Keratinocyte (primary cell): ENCODE measurements around the gene KAT8. TPM values are rescaled to one million over a fixed set of nuclear protein-coding genes. Genes with fewer than 3 reads are reported as not detected.

Experiments
- DNase-seq: peaks from one replicate; pipeline ENCODE4 v3.0.0-alpha.2; 2011; ENCODE audit warnings: low read depth, missing footprints, low spot score
- FAIRE-seq: peaks from 2 replicates; lab custom pipeline; 2011; peaks lifted over from hg19 to GRCh38; lab: Jason Lieb, UNC
- H2AFZ ChIP-seq: 2 replicates; pipeline ENCODE4 v1.6.0; 2012; ENCODE audit warnings: low read length, control low read depth, inconsistent platforms; ENCODE audit not compliant: control insufficient read depth
- H3K27ac ChIP-seq: 2 replicates; pipeline ENCODE4 v1.5.1; 2011; ENCODE audit warnings: low read length; ENCODE audit not compliant: control insufficient read depth, insufficient read depth
- H3K27me3 ChIP-seq: 3 replicates; pipeline ENCODE4 v1.6.0; 2011; ENCODE audit warnings: low read length; ENCODE audit not compliant: control insufficient read depth, insufficient read depth; ENCODE audit errors: extremely low read depth
- H3K36me3 ChIP-seq, 2 experiments: 2 replicates in 1 of 2; 3 replicates in 1 of 2; pipeline ENCODE4 v1.5.1; 2011; ENCODE audit warnings: low read length in 2 of 2, mild to moderate bottlenecking in 1 of 2; ENCODE audit not compliant: control insufficient read depth in 2 of 2, insufficient read depth in 2 of 2; ENCODE audit errors: extremely low read depth in 1 of 2
- H3K4me1 ChIP-seq: 3 replicates; pipeline ENCODE4 v1.5.1; 2011; ENCODE audit warnings: low read length; ENCODE audit not compliant: control insufficient read depth, insufficient read depth; ENCODE audit errors: extremely low read depth
- H3K4me2 ChIP-seq: 3 replicates; pipeline ENCODE4 v1.6.0; 2011; ENCODE audit warnings: low read depth, low read length; ENCODE audit not compliant: control insufficient read depth, insufficient read depth; ENCODE audit errors: extremely low read depth
- H3K4me3 ChIP-seq, 3 experiments: fragments of 200-600 bp in 1 of 3; sonication (generic) in 1 of 3; 2 replicates in 2 of 3; 3 replicates in 1 of 3; pipeline ENCODE4 v1.5.1; 2011 to 2016; ENCODE audit warnings: low read length in 3 of 3, mild to moderate bottlenecking in 3 of 3, control low read depth in 2 of 3, inconsistent platforms in 1 of 3, low read depth in 1 of 3, mixed read lengths in 1 of 3, mixed run types in 1 of 3, moderate library complexity in 1 of 3; ENCODE audit not compliant: control insufficient read depth in 2 of 3, insufficient read depth in 2 of 3; ENCODE audit errors: extremely low read depth in 1 of 3
- H3K79me2 ChIP-seq: 2 replicates; pipeline ENCODE4 v1.6.0; 2012; ENCODE audit warnings: low read length; ENCODE audit not compliant: control insufficient read depth, insufficient read depth
- H3K9ac ChIP-seq: 3 replicates; pipeline ENCODE4 v1.6.0; 2011; ENCODE audit warnings: low read length; ENCODE audit not compliant: control insufficient read depth, insufficient read depth; ENCODE audit errors: extremely low read depth
- H3K9me1 ChIP-seq: 3 replicates; pipeline ENCODE4 v1.6.0; 2011; ENCODE audit warnings: low read length; ENCODE audit not compliant: control insufficient read depth, insufficient read depth; ENCODE audit errors: extremely low read depth
- H3K9me3 ChIP-seq: 2 replicates; pipeline ENCODE4 v1.5.1; 2012; ENCODE audit warnings: low read depth, low read length; ENCODE audit not compliant: control insufficient read depth
- H4K20me1 ChIP-seq: 3 replicates; pipeline ENCODE4 v1.6.0; 2011; ENCODE audit warnings: low read length; ENCODE audit not compliant: control insufficient read depth, insufficient read depth; ENCODE audit errors: extremely low read depth
- EZH2 ChIP-seq: IDR thresholded peaks from one replicate; pipeline ENCODE4 v1.6.1; 2012; ENCODE audit warnings: inconsistent platforms, mild to moderate bottlenecking, low read length, moderate library complexity
- dilution Hi-C: fragments of 300-500 bp; cut with MboI; formaldehyde crosslinking; loops from one replicate; pipeline ENCODE4 v1.7.0; 2020; ENCODE audit warnings: low sequenced_read_pairs; ENCODE audit not compliant: extremely low pct_ligation_motif_present
- polyA plus RNA-seq, 5 experiments: library from polyadenylated mRNA; depleted of rRNA in 3 of 5; stranded (reverse) in 3 of 5; stranded (forward) in 1 of 5; unstranded in 1 of 5; fragments of >200 nt; gene quantifications; 1 replicate in 1 of 5; 2 replicates in 3 of 5; 3 replicates in 1 of 5; pipeline versions ENCODE4 v1.2.1 to v1.2.3, GENCODE V29; 2011 to 2012; ENCODE audit warnings: missing spikeins in 2 of 5, low read depth in 1 of 5, low replicate concordance in 1 of 5
- TF ChIP-seq, protein P1 (sequence below), 3 experiments: IDR thresholded peaks in 1 of 3; conservative IDR thresholded peaks in 1 of 3; optimal IDR thresholded peaks in 1 of 3; 2 replicates in 2 of 3; 3 replicates in 1 of 3; pipeline versions ENCODE3 to v1.5.1; 2011; ENCODE audit warnings: low read length in 3 of 3, mild to moderate bottlenecking in 3 of 3, moderate library complexity in 2 of 3, control low read depth in 1 of 3, inconsistent platforms in 1 of 3; ENCODE audit not compliant: insufficient read depth in 2 of 3; ENCODE audit errors: extremely low read depth in 1 of 3

The KAT8 gene
- polyA plus RNA-seq, 1 donor (not counting 4 experiments of a cell fraction or from before 2014, with no cell fraction given), result 26.4 TPM

DNA sequence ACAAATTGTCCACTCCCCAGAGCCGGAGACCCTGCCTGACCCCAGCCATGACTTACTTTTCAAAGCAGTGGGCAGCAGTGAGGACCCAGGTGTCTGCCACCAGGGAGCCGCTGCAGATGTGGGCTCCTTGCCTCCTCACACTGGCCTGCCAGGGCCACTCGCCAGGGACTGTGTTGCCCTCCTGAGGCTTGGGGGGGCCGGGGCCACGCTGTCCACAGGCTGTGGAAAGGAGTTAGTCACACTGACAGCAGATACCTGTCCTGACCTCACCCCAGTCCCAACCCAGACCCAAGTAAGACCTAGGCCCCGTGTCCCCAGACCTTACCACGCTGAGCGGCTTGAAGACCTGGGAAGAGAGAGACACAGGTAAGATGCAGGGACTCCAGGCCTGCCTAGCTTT lies 30.0 kb upstream of the KAT8 start:
- H2AFZ ChIP-seq, result no peak overlapping the region
- no peaks in the 10 kb centered on the region for H3K27me3 ChIP-seq
- dilution Hi-C loops, result no loop called here
- FAIRE-seq, result no peak
- H3K27ac ChIP-seq, result no peak overlapping the region
- H3K79me2 ChIP-seq, result peaks cover 11% of the 10 kb centered on the region
- H3K4me3 ChIP-seq, result no peak overlapping the region
- H3K4me2 ChIP-seq, result no peak overlapping the region
- H4K20me1 ChIP-seq, result no peaks in the 10 kb centered on the region
- no peak for DNase-seq
- peaks cover 12% of the 10 kb centered on the region for H3K4me1 ChIP-seq
- H3K36me3 ChIP-seq, result peaks cover 8 to 14% of the 10 kb centered on the region in 2 experiments
- TF ChIP-seq, protein P1, sequence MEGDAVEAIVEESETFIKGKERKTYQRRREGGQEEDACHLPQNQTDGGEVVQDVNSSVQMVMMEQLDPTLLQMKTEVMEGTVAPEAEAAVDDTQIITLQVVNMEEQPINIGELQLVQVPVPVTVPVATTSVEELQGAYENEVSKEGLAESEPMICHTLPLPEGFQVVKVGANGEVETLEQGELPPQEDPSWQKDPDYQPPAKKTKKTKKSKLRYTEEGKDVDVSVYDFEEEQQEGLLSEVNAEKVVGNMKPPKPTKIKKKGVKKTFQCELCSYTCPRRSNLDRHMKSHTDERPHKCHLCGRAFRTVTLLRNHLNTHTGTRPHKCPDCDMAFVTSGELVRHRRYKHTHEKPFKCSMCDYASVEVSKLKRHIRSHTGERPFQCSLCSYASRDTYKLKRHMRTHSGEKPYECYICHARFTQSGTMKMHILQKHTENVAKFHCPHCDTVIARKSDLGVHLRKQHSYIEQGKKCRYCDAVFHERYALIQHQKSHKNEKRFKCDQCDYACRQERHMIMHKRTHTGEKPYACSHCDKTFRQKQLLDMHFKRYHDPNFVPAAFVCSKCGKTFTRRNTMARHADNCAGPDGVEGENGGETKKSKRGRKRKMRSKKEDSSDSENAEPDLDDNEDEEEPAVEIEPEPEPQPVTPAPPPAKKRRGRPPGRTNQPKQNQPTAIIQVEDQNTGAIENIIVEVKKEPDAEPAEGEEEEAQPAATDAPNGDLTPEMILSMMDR (optimal IDR thresholded peaks at IDR 0.05 in 1 of 3, IDR thresholded peaks at IDR 0.05 in 1 of 3, conservative IDR thresholded peaks at IDR 0.05 in 1 of 3; ENCODE audit: extremely low read depth in 1 of 3, insufficient read depth in 2 of 3, low read length in 3 of 3), result no peak
- no peak for TF ChIP-seq EZH2
- no peak overlapping the region for H3K9ac ChIP-seq
- H3K9me1 ChIP-seq, result no peaks in the 10 kb centered on the region
- H3K9me3 ChIP-seq, result no peaks in the 10 kb centered on the region

DNA sequence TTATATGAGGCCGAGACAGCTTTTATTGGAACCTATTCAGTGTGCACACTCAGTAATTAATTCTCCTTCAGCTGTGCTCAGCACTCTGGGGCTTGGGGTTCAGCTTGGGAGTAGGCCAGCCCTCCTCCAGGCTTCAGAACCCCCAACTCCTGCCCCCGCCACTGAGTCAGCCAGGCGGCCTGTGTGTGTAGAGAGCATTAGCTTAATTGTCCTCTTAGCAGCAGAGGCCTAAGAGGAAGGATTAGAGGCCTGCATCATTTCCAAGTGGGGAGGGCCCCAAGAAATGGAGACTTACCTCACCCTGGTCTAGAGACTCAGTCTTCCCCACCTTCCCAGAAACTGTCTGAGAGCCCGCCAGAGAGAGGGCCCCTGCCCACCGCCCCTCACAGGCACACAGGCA lies 29.5 kb upstream of the KAT8 start:
- Histone ChIP-seq H3K79me2 (peaks cover 16% of the 10 kb centered on the region), H2AFZ (no peak overlapping the region), H3K4me1 (peaks cover 12% of the 10 kb centered on the region), H3K4me2 (no peak overlapping the region), H3K4me3 (no peak overlapping the region), H3K27ac (no peak overlapping the region), H4K20me1 (no peaks in the 10 kb centered on the region), H3K9ac (no peak overlapping the region), H3K9me3 (no peaks in the 10 kb centered on the region), H3K9me1 (no peaks in the 10 kb centered on the region), H3K36me3 (peaks cover 7 to 12% of the 10 kb centered on the region in 2 experiments), H3K27me3 (no peaks in the 10 kb centered on the region)
- TF ChIP-seq, protein P1 (optimal IDR thresholded peaks at IDR 0.05 in 1 of 3, IDR thresholded peaks at IDR 0.05 in 1 of 3, conservative IDR thresholded peaks at IDR 0.05 in 1 of 3; ENCODE audit: extremely low read depth in 1 of 3, insufficient read depth in 2 of 3, low read length in 3 of 3), result no peak
- TF ChIP-seq EZH2, result no peak
- dilution Hi-C loops, result no loop called here
- DNase-seq (no peak), FAIRE-seq (no peak)
